CD4-positive, alpha-beta T cell (primary cell): ENCODE data around the gene MYO1D. TPM values are rescaled to one million over a fixed set of nuclear protein-coding genes. Genes with fewer than 3 reads are reported as not detected.

Experiments
- ATAC-seq: fragments of 200-7000 bp; cut with Tn5 transposase; one replicate; pipeline ENCODE4 v1.10.0; 2022; ENCODE audit warnings: mild to moderate bottlenecking; ENCODE audit not compliant: poor library complexity
- CTCF ChIA-PET: fragments of 350-600 bp; sonication (Branson Sonifier 250); formaldehyde crosslinking; loops from one replicate; lab custom pipeline; 2021; ENCODE audit warnings: antibody characterized with exemption, inconsistent platforms; lab: Charles Lee
- POLR2A ChIA-PET: fragments of 350-600 bp; sonication (Branson Sonifier 250); formaldehyde crosslinking; loops from one replicate; lab custom pipeline; 2021; ENCODE audit warnings: antibody characterized with exemption, inconsistent platforms; lab: Charles Lee
- DNase-seq, 14 experiments: peaks; one replicate each; pipeline ENCODE4 v3.0.0-alpha.2; 2013 to 2020; ENCODE audit warnings: mixed read lengths in 2 of 14
- H3K27ac ChIP-seq, 2 donors: one replicate each; pipeline versions ENCODE4 v1.5.1 to v1.7.0; 2013; ENCODE audit warnings: low read length in 2 of 2, low read depth in 1 of 2, mild to moderate bottlenecking in 1 of 2
- H3K27me3 ChIP-seq, 2 experiments: 1 replicate in 1 of 2; 2 replicates in 1 of 2; pipeline versions ENCODE4 v1.6.1 to v1.7.0; 2013; ENCODE audit warnings: low read length in 2 of 2, control low read depth in 1 of 2, mild to moderate bottlenecking in 1 of 2, moderate library complexity in 1 of 2; ENCODE audit not compliant: insufficient read depth in 2 of 2, control insufficient read depth in 1 of 2
- H3K36me3 ChIP-seq: one replicate; pipeline ENCODE4 v1.6.1; 2013; ENCODE audit warnings: low read length, control low read depth; ENCODE audit not compliant: insufficient read depth
- H3K4me1 ChIP-seq: one replicate; pipeline ENCODE4 v1.6.1; 2013; ENCODE audit warnings: low read length, control low read depth; ENCODE audit not compliant: insufficient read depth
- H3K4me3 ChIP-seq: one replicate; pipeline ENCODE4 v1.5.1; 2013; ENCODE audit warnings: mild to moderate bottlenecking, low read length, moderate library complexity
- H3K9me3 ChIP-seq, 2 experiments: 1 replicate in 1 of 2; 2 replicates in 1 of 2; pipeline versions ENCODE4 v1.6.1 to v1.7.0; 2013; ENCODE audit warnings: low read length in 2 of 2, mild to moderate bottlenecking in 2 of 2, control low read depth in 1 of 2, moderate library complexity in 1 of 2; ENCODE audit not compliant: control insufficient read depth in 1 of 2, insufficient read depth in 1 of 2
- H3K27ac Mint-ChIP-seq: one replicate; pipeline ENCODE4 v1.8.0; 2020; ENCODE audit warnings: mixed read lengths
- H3K27me3 Mint-ChIP-seq: one replicate; pipeline ENCODE4 v1.8.0; 2021; ENCODE audit warnings: mixed read lengths
- H3K36me3 Mint-ChIP-seq: one replicate; pipeline ENCODE4 v1.8.0; 2021; ENCODE audit warnings: low read depth, mixed read lengths
- H3K4me1 Mint-ChIP-seq: one replicate; pipeline ENCODE4 v1.8.0; 2021; ENCODE audit warnings: low read depth, mixed read lengths
- H3K4me3 Mint-ChIP-seq: one replicate; pipeline ENCODE4 v1.8.0; 2020; ENCODE audit warnings: mild to moderate bottlenecking, mixed read lengths
- H3K9me3 Mint-ChIP-seq: one replicate; pipeline ENCODE4 v1.8.0; 2020; ENCODE audit warnings: mixed read lengths
- CTCF ChIP-seq: fragments of 200-600 bp; IDR thresholded peaks from one replicate; pipeline ENCODE4 v1.8.0; 2022; ENCODE audit warnings: antibody characterized with exemption, mild to moderate bottlenecking
- intact Hi-C, 2 experiments: fragments of 100-400 bp; cut with DNase I in 1 of 2; cut with micrococcal nuclease in 1 of 2; formaldehyde crosslinking; loops; one replicate each; pipeline versions ENCODE4 v1.15.1 to v1.9.0; 2023 to 2025; cut with DNase I, micrococcal nuclease
- total RNA-seq, 174 experiments: library from RNA in 2 of 174; stranded (reverse) in 2 of 174; gene quantifications; one replicate each; pipeline ENCODE4 v1.2.3 and lab custom pipeline; 2021 to 2026

Gene MYO1D
- total RNA-seq, 2 experiments from 2014 or later, result 5.8 to 6.4 TPM

- Histone ChIP-seq H3K36me3 (no peaks in the 10 kb centered on the region), H3K27ac (no peak overlapping the region), H3K9me3 (no peaks in the 10 kb centered on the region), H3K4me1 (no peaks in the 10 kb centered on the region), H3K4me3 (no peak overlapping the region), H3K27me3 (no peaks in the 10 kb centered on the region)
- intact Hi-C loops, result loop anchor here in 1 of 2 experiments (5.0 kb wide), 1 partner anchor 146 kb away; no protein-coding TSS in a partner anchor
- no peaks in the 10 kb centered on the region for H3K36me3 Mint-ChIP-seq
- ATAC-seq (no peak), DNase-seq (no peak)
- TF ChIP-seq CTCF, result no peak
- H3K4me1 Mint-ChIP-seq, result peaks cover 6% of the 10 kb centered on the region
- no peaks in the 10 kb centered on the region for H3K9me3 Mint-ChIP-seq
- POLR2A ChIA-PET, result interaction anchor here (1.1 kb wide), 1 partner anchor 128 kb away, joined by 4 read pairs; no protein-coding TSS in a partner anchor
- no peak overlapping the region for H3K4me3 Mint-ChIP-seq
- CTCF ChIA-PET, result interaction anchor here (1.1 kb wide), 1 partner anchor 149 kb away, joined by 5 read pairs; no protein-coding TSS in a partner anchor
- H3K27me3 Mint-ChIP-seq, result no peaks in the 10 kb centered on the region
- H3K27ac Mint-ChIP-seq, result no peak overlapping the region
These were observed 266.0 kb downstream of the MYO1D start for GRCh38 chr17:32610943-32611342.

- H3K4me1 Mint-ChIP-seq, result peaks cover 6% of the 10 kb centered on the region
- no peaks in the 10 kb centered on the region for H3K9me3 Mint-ChIP-seq
- TF ChIP-seq CTCF, result no peak
- H3K27me3 Mint-ChIP-seq, result no peaks in the 10 kb centered on the region
- no peaks in the 10 kb centered on the region for H3K9me3 ChIP-seq
- no peak overlapping the region for H3K27ac Mint-ChIP-seq
- intact Hi-C loops, result loop anchor here (1.0 to 5.0 kb wide), 6 partner anchors 83 to 148 kb away; no protein-coding TSS in a partner anchor
- no peaks in the 10 kb centered on the region for H3K27me3 ChIP-seq
- no peaks in the 10 kb centered on the region for H3K4me1 ChIP-seq
- no peak overlapping the region for H3K4me3 ChIP-seq
- no peak overlapping the region for H3K4me3 Mint-ChIP-seq
- H3K36me3 Mint-ChIP-seq, result no peaks in the 10 kb centered on the region
- ChIA-PET CTCF (interaction anchor here (1.1 kb wide), 1 partner anchor 148 kb away, joined by 5 read pairs; no protein-coding TSS in a partner anchor), POLR2A (interaction anchor here (1.1 kb wide), 1 partner anchor 127 kb away, joined by 4 read pairs; no protein-coding TSS in a partner anchor)
- no peak overlapping the region for H3K27ac ChIP-seq
- no peak for ATAC-seq
- DNase-seq, result no peak
- H3K36me3 ChIP-seq, result no peaks in the 10 kb centered on the region
These were observed 266.9 kb downstream of the MYO1D start for GRCh38 chr17:32609884-32610650.

- Histone ChIP-seq H3K9me3 (no peaks in the 10 kb centered on the region), H3K27me3 (no peaks in the 10 kb centered on the region), H3K27ac (no peak overlapping the region), H3K36me3 (no peaks in the 10 kb centered on the region), H3K4me1 (no peaks in the 10 kb centered on the region), H3K4me3 (no peak overlapping the region)
- no peaks in the 10 kb centered on the region for H3K36me3 Mint-ChIP-seq
- H3K4me1 Mint-ChIP-seq, result peaks cover 6% of the 10 kb centered on the region
- ChIA-PET CTCF (interaction anchor here (0.7 to 3.6 kb wide), 4 partner anchors 85 to 137 kb away, joined by 3 to 18 read pairs (median 4); no protein-coding TSS in a partner anchor), POLR2A (interaction anchor here (1.8 kb wide), 1 partner anchor 125 kb away, joined by 5 read pairs; no protein-coding TSS in a partner anchor)
- H3K27ac Mint-ChIP-seq, result no peak overlapping the region
- ATAC-seq, result peak; percentile 100
- intact Hi-C loops, result loop anchor here (1.0 to 5.0 kb wide), 5 partner anchors 82 to 147 kb away; no protein-coding TSS in a partner anchor
- peak; percentile 58 to 85 (median 70) for DNase-seq
- no peaks in the 10 kb centered on the region for H3K9me3 Mint-ChIP-seq
- TF ChIP-seq CTCF, result peak; percentile 83
- no peaks in the 10 kb centered on the region for H3K27me3 Mint-ChIP-seq
- no peak overlapping the region for H3K4me3 Mint-ChIP-seq
These were observed 267.8 kb downstream of the MYO1D start for GRCh38 chr17:32609085-32609484.
